Panc1 (cell line): ENCODE data around the gene ZFYVE28.
A peak's percentile ranks its signal among the peaks of the same experiment; 100 is the strongest.

Experiments used
- POLR2AphosphoS5 ChIP-seq: IDR thresholded peaks from 2 replicates; pipeline ENCODE4 v1.6.1; 2012; ENCODE audit warnings: mild to moderate bottlenecking, low read depth, low read length, moderate library complexity
- TCF7L2 ChIP-seq: IDR thresholded peaks from 2 replicates; pipeline ENCODE4 v1.6.1; 2011; ENCODE audit warnings: mild to moderate bottlenecking, low read depth, low read length, inconsistent platforms
- TF ChIP-seq, protein P1 (sequence below): fragments of 450-650 bp; IDR thresholded peaks from 2 replicates; pipeline ENCODE4 v1.5.1; 2017; ENCODE audit warnings: mild to moderate bottlenecking
- TF ChIP-seq, protein P2 (sequence below), 2 experiments: IDR thresholded peaks; 2 replicates each; pipeline ENCODE4 v1.6.1; 2011 to 2012; ENCODE audit warnings: low read depth in 2 of 2, control low read depth in 1 of 2, low read length in 1 of 2, mild to moderate bottlenecking in 1 of 2, moderate library complexity in 1 of 2; ENCODE audit not compliant: insufficient read depth in 1 of 2

DNA sequence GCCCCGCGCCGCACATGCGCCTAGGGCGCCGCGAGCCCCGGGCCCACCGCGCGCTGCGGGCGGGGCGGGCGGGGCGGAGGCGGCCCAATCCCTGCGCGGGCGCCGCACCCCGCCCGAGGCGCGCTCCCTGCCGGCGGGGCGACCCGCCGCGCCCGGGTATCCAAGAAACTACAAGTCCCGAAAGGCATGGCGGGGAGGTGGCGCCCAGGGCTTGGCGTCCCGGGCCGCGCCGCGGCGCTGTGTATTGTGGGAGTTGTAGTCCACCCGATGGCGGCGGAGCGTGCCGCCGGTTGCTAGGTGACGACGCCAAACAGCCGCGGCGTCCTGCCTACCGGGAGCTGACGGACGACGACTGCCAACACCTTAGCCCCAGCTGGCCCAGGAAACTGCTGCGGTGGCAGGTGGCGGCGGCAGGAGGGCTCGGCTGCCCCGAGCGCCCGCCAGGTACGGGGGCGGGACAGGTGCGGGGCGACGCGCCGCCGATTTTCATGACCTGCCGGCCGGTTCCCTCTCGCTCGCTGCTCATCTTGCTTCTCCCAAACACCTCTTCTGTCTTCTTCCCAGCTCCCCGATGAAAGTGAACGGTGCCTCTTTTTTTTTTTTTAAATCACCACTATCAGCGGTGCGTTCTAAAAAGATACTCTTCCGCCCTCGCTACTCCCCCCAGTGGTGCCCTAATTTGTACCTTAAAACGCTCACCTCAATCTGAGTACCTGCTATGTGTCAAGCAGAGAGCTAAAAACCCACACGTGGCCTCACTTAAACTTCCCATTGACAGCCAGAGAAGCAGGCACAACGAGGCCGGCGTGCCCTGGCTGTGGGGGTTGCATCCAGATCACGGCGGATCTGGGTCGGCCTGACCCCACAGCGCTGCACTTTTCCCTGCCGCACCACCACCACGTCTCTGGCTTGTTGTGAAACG lies 466 bp upstream of the ZFYVE28 start, which contains the start of gene CFAP99:
- TF ChIP-seq, protein P1, sequence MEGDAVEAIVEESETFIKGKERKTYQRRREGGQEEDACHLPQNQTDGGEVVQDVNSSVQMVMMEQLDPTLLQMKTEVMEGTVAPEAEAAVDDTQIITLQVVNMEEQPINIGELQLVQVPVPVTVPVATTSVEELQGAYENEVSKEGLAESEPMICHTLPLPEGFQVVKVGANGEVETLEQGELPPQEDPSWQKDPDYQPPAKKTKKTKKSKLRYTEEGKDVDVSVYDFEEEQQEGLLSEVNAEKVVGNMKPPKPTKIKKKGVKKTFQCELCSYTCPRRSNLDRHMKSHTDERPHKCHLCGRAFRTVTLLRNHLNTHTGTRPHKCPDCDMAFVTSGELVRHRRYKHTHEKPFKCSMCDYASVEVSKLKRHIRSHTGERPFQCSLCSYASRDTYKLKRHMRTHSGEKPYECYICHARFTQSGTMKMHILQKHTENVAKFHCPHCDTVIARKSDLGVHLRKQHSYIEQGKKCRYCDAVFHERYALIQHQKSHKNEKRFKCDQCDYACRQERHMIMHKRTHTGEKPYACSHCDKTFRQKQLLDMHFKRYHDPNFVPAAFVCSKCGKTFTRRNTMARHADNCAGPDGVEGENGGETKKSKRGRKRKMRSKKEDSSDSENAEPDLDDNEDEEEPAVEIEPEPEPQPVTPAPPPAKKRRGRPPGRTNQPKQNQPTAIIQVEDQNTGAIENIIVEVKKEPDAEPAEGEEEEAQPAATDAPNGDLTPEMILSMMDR: peak; percentile 47; the same call in 1 of the 2 replicates
- no peak for TF ChIP-seq POLR2AphosphoS5
- TF ChIP-seq, protein P2, sequence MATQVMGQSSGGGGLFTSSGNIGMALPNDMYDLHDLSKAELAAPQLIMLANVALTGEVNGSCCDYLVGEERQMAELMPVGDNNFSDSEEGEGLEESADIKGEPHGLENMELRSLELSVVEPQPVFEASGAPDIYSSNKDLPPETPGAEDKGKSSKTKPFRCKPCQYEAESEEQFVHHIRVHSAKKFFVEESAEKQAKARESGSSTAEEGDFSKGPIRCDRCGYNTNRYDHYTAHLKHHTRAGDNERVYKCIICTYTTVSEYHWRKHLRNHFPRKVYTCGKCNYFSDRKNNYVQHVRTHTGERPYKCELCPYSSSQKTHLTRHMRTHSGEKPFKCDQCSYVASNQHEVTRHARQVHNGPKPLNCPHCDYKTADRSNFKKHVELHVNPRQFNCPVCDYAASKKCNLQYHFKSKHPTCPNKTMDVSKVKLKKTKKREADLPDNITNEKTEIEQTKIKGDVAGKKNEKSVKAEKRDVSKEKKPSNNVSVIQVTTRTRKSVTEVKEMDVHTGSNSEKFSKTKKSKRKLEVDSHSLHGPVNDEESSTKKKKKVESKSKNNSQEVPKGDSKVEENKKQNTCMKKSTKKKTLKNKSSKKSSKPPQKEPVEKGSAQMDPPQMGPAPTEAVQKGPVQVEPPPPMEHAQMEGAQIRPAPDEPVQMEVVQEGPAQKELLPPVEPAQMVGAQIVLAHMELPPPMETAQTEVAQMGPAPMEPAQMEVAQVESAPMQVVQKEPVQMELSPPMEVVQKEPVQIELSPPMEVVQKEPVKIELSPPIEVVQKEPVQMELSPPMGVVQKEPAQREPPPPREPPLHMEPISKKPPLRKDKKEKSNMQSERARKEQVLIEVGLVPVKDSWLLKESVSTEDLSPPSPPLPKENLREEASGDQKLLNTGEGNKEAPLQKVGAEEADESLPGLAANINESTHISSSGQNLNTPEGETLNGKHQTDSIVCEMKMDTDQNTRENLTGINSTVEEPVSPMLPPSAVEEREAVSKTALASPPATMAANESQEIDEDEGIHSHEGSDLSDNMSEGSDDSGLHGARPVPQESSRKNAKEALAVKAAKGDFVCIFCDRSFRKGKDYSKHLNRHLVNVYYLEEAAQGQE (IDR thresholded peaks at IDR 0.05; ENCODE audit: insufficient read depth in 1 of 2, low read depth in 2 of 2, low read length in 1 of 2): no peak
- no peak for TF ChIP-seq TCF7L2
